Measurements from ENCODE around the gene NUAK2.

Gene NUAK2

GRCh38 chr1:205259324-205259832 lies 62.2 kb downstream of the NUAK2 start:
- DNase-seq (ENCODE audit: low read depth) = no peak
- no peak for TF ChIP-seq CTCF (conservative IDR thresholded peaks at IDR 0.05; ENCODE audit: low read depth, low read length)
- no peak overlapping the region for H3K4me3 ChIP-seq (ENCODE audit: low read length)

- no peak for TF ChIP-seq CTCF (conservative IDR thresholded peaks at IDR 0.05; ENCODE audit: low read depth, low read length)
- H3K4me3 ChIP-seq (ENCODE audit: low read length) = no peak overlapping the region
- no peak for DNase-seq (ENCODE audit: low read depth)
These were observed 62.8 kb downstream of the NUAK2 start for GRCh38 chr1:205258719-205259118.

- no peak overlapping the region for H3K4me3 ChIP-seq (ENCODE audit: low read length)
- TF ChIP-seq CTCF (conservative IDR thresholded peaks at IDR 0.05; ENCODE audit: low read depth, low read length) = no peak
- no peak for DNase-seq (ENCODE audit: low read depth)
These were observed 63.3 kb downstream of the NUAK2 start for GRCh38 chr1:205258261-205258691.

- H3K4me3 ChIP-seq (ENCODE audit: low read length) = peak overlapping the region; percentile 35
- TF ChIP-seq CTCF (conservative IDR thresholded peaks at IDR 0.05; ENCODE audit: low read depth, low read length) = no peak
- no peak for DNase-seq (ENCODE audit: low read depth)
These were observed 63.8 kb downstream of the NUAK2 start for GRCh38 chr1:205257735-205258134.

- H3K4me3 ChIP-seq (ENCODE audit: low read length) = peak overlapping the region; percentile 35
- no peak for TF ChIP-seq CTCF (conservative IDR thresholded peaks at IDR 0.05; ENCODE audit: low read depth, low read length)
- no peak for DNase-seq (ENCODE audit: low read depth)
These were observed 64.5 kb downstream of the NUAK2 start for GRCh38 chr1:205256951-205257625.

- TF ChIP-seq CTCF (conservative IDR thresholded peaks at IDR 0.05; ENCODE audit: low read depth, low read length) = peak; percentile 96
- no peak overlapping the region for H3K4me3 ChIP-seq (ENCODE audit: low read length)
- DNase-seq (ENCODE audit: low read depth) = no peak
These were observed 65.4 kb downstream of the NUAK2 start for GRCh38 chr1:205255941-205256780.
